Cerebellar cortex (tissue), 1 donor: ENCODE measurements around the gene FAM72D.
"Not testable (repeated sequence)": the region's sequence is repeated elsewhere in the genome, so short reads cannot be mapped to it uniquely, and the experiment has no call there.

Source experiments
- DNase-seq: peaks from one replicate; pipeline ENCODE4 v3.0.0-alpha.2; 2015; ENCODE audit warnings: low spot score

FAM72D gene

GRCh38 chr1:145146308-145146707, 50.5 kb downstream of the FAM72D start:
- not testable (repeated sequence) for DNase-seq

- DNase-seq = not testable (repeated sequence)
Observed at GRCh38 chr1:145147172-145147571, 51.4 kb downstream of the FAM72D start.

GRCh38 chr1:145155421-145155820, 59.6 kb downstream of the FAM72D start:
- not testable (repeated sequence) for DNase-seq

GRCh38 chr1:145155873-145156272, 60.1 kb downstream of the FAM72D start:
- DNase-seq = not testable (repeated sequence)

GRCh38 chr1:145156891-145157610, 61.3 kb downstream of the FAM72D start:
- peak; percentile 69 for DNase-seq

GRCh38 chr1:145157715-145158114, 61.9 kb downstream of the FAM72D start:
- DNase-seq = not testable (repeated sequence)

- DNase-seq = not testable (repeated sequence)
Observed at GRCh38 chr1:145161046-145161752, 65.4 kb downstream of the FAM72D start.
